ENCODE data around the gene FAAH.

- TF ChIP-seq, protein P1, sequence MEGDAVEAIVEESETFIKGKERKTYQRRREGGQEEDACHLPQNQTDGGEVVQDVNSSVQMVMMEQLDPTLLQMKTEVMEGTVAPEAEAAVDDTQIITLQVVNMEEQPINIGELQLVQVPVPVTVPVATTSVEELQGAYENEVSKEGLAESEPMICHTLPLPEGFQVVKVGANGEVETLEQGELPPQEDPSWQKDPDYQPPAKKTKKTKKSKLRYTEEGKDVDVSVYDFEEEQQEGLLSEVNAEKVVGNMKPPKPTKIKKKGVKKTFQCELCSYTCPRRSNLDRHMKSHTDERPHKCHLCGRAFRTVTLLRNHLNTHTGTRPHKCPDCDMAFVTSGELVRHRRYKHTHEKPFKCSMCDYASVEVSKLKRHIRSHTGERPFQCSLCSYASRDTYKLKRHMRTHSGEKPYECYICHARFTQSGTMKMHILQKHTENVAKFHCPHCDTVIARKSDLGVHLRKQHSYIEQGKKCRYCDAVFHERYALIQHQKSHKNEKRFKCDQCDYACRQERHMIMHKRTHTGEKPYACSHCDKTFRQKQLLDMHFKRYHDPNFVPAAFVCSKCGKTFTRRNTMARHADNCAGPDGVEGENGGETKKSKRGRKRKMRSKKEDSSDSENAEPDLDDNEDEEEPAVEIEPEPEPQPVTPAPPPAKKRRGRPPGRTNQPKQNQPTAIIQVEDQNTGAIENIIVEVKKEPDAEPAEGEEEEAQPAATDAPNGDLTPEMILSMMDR (conservative IDR thresholded peaks at IDR 0.05; ENCODE audit: low read length) = no peak
- no peak for TF ChIP-seq EZH2phosphoT487 (IDR thresholded peaks at IDR 0.05; ENCODE audit: borderline replicate concordance, low read depth, low read length)
Measured at GRCh38 chr1:46421739-46422138, 27.6 kb downstream of the FAAH start.

Measured in OCI-LY7 (cell line).